ENCODE data around the gene SPACA9. TPM values are rescaled to one million over a fixed set of nuclear protein-coding genes. Genes with fewer than 3 reads are reported as not detected.

Gene SPACA9
- total and polyA plus RNA-seq, 10 of the 15 experiments (the other 5 are each of a cell fraction or from before 2014, with no cell fraction given), result 0.68 to 2.9 (median 1.0) TPM

GRCh38 chr9:132855904-132856303, 22.8 kb upstream of the SPACA9 start:
- ATAC-seq (no peak), FAIRE-seq (no peak), DNase-seq (ENCODE audit: low read depth, low spot score) (no peak)
- no peaks in the 10 kb centered on the region for H3K36me3 ChIP-seq (ENCODE audit: control insufficient read depth in 2 of 2, insufficient read depth in 2 of 2, low read length in 1 of 2)
- H3K27ac ChIP-seq (ENCODE audit: control insufficient read depth, insufficient read depth), result no peak overlapping the region
- H2AFZ ChIP-seq (ENCODE audit: control insufficient read depth, low read depth, low read length), result no peak overlapping the region
- POLR2A ChIA-PET, result no interaction called here
- RAD21 ChIA-PET (ENCODE audit: unreplicated experiment), result no interaction called here
- H3K9me3 ChIP-seq (replicated peaks; ENCODE audit: control insufficient read depth, insufficient read depth, low read length), result no peaks in the 10 kb centered on the region
- in situ Hi-C loops (cut with MboI) (no loop called here), intact Hi-C loops (cut with micrococcal nuclease; ENCODE audit: unreplicated experiment) (no loop called here)
- H3K4me3 ChIP-seq, result no peak overlapping the region
- CTCF ChIA-PET, result no interaction called here
- no peaks in the 10 kb centered on the region for H3K79me2 ChIP-seq (ENCODE audit: control insufficient read depth, insufficient read depth, low read length)
- no peak overlapping the region for H3K4me2 ChIP-seq (ENCODE audit: control insufficient read depth, insufficient read depth)
- no TSS peak for BruUV-seq (replicated peaks)
- SMC1A ChIA-PET (ENCODE audit: uncharacterized antibody, unreplicated experiment), result no interaction called here
- no peaks in the 10 kb centered on the region; a peak in 1 of 4 replicates for H3K27me3 ChIP-seq (replicated peaks in 1 of 2; ENCODE audit: control insufficient read depth in 2 of 2, insufficient read depth in 2 of 2, low read length in 1 of 2)
- 56% methylated on average over 5 of the region's 5 CpGs for WGBS (ENCODE audit: insufficient coverage, insufficient replicate concordance, low lambda C conversion rate, missing lambda C conversion rate)
- H3K9ac ChIP-seq (ENCODE audit: control insufficient read depth, insufficient read depth, low read length), result no peak overlapping the region
- H4K20me1 ChIP-seq (ENCODE audit: control insufficient read depth, insufficient read depth), result no peaks in the 10 kb centered on the region
- H3K4me1 ChIP-seq (ENCODE audit: control insufficient read depth, insufficient read depth, low read length), result no peaks in the 10 kb centered on the region
- TF ChIP-seq CBX5 (IDR thresholded peaks at IDR 0.05; ENCODE audit: low read depth) (no peak), ZBTB11 (CRISPR knock-in tag; IDR thresholded peaks at IDR 0.05) (no peak), CHD4 (IDR thresholded peaks at IDR 0.05) (no peak), NR2C2 (IDR thresholded peaks at IDR 0.05; ENCODE audit: borderline replicate concordance, control insufficient read depth, insufficient read length, low read depth) (no peak), NFYB (IDR thresholded peaks at IDR 0.05; ENCODE audit: insufficient read depth, low read depth, low read length) (no peak), IKZF2 (IDR thresholded peaks at IDR 0.05) (no peak), SMAD1 (IDR thresholded peaks at IDR 0.05; ENCODE audit: low read depth, partially characterized antibody) (no peak), USF1 (IDR thresholded peaks at IDR 0.05; ENCODE audit: borderline replicate concordance, extremely low read length, insufficient read depth, low read depth, low read length) (no peak), ZSCAN29 (IDR thresholded peaks at IDR 0.05) (no peak), POLR2A (IDR thresholded peaks at IDR 0.05; ENCODE audit: low read depth, low read length) (no peak), PRDM15 (CRISPR knock-in tag; IDR thresholded peaks at IDR 0.05) (no peak), RUNX3 (IDR thresholded peaks at IDR 0.05; ENCODE audit: low read length) (no peak), SMARCA5 (IDR thresholded peaks at IDR 0.05) (no peak), RAD21 (IDR thresholded peaks at IDR 0.05; ENCODE audit: insufficient read depth, low read depth, low read length) (no peak), TAF1 (IDR thresholded peaks at IDR 0.05; ENCODE audit: borderline replicate concordance, low read depth, low read length) (no peak), EED (IDR thresholded peaks at IDR 0.05; ENCODE audit: low read depth) (no peak), BACH1 (IDR thresholded peaks at IDR 0.05; ENCODE audit: borderline replicate concordance) (no peak), IRF3 (IDR thresholded peaks at IDR 0.05) (no peak)

Data from GM12878 (cell line).